K562 (cell line): ENCODE measurements around the gene WDR90. TPM values are rescaled to one million over a fixed set of nuclear protein-coding genes. Genes with fewer than 3 reads are reported as not detected.

Experiments used
- ATF7 ChIP-seq: fragments of 450-650 bp; IDR thresholded peaks from 2 replicates; pipeline ENCODE4 v1.7.1; 2014; ENCODE audit warnings: mild to moderate bottlenecking, moderate library complexity
- BCL6 ChIP-seq: fragments of 250-450 bp; sonication (Bioruptor Pico); IDR thresholded peaks from 2 replicates; pipeline ENCODE4 v1.4.0; 2020
- DACH1 ChIP-seq: fragments of 450-650 bp; IDR thresholded peaks from 2 replicates; pipeline ENCODE4 v1.6.1; 2018; ENCODE audit not compliant: partially characterized antibody
- ELF4 ChIP-seq: fragments of 450-650 bp; formaldehyde crosslinking; IDR thresholded peaks from 2 replicates; pipeline ENCODE4 v1.4.0; 2022; ENCODE audit warnings: missing genetic modification characterization
- ID3 ChIP-seq, 2 experiments: fragments of 250-450 bp in 1 of 2; fragments of 450-650 bp in 1 of 2; sonication (Bioruptor Pico) in 1 of 2; IDR thresholded peaks; 2 replicates each; pipeline versions ENCODE4 v1.6.1 to v1.8.0; 2016 to 2021; ENCODE audit warnings: mild to moderate bottlenecking in 2 of 2, moderate library complexity in 2 of 2, missing compliant biosample characterization in 1 of 2, missing genetic modification characterization in 1 of 2
- IRF2 ChIP-seq: sonication (generic); formaldehyde crosslinking; IDR thresholded peaks from 2 replicates; pipeline ENCODE4 v1.8.1; 2022; ENCODE audit warnings: mild to moderate bottlenecking, missing genetic modification reagents
- KLF13 ChIP-seq: fragments of 450-650 bp; IDR thresholded peaks from 2 replicates; pipeline ENCODE4 v1.6.1; 2016; ENCODE audit warnings: missing genetic modification characterization, low read depth, mild to moderate bottlenecking, missing compliant biosample characterization, moderate library complexity, borderline replicate concordance
- MAZ ChIP-seq, 2 experiments: fragments of 450-650 bp in 1 of 2; sonication (generic) in 1 of 2; formaldehyde crosslinking; IDR thresholded peaks in 1 of 2; conservative IDR thresholded peaks in 1 of 2; 2 replicates each; pipeline versions ENCODE4 v1.4.0 to v1.5.0; 2020; ENCODE audit warnings: mild to moderate bottlenecking in 1 of 2, missing genetic modification reagents in 1 of 2
- PHF20 ChIP-seq: fragments of 450-650 bp; IDR thresholded peaks from 2 replicates; pipeline ENCODE4 v1.6.1; 2018; ENCODE audit not compliant: partially characterized antibody
- POLR2AphosphoS5 ChIP-seq: IDR thresholded peaks from 2 replicates; pipeline ENCODE4 v1.6.1; 2011; ENCODE audit warnings: mild to moderate bottlenecking, low read depth, low read length, moderate library complexity; ENCODE audit not compliant: control insufficient read depth, insufficient read depth
- SIX5 ChIP-seq, 2 experiments: IDR thresholded peaks; 2 replicates each; pipeline ENCODE4 v1.6.1; 2011; ENCODE audit warnings: low read length in 2 of 2, borderline replicate concordance in 1 of 2, low read depth in 1 of 2, mild to moderate bottlenecking in 1 of 2, moderate library complexity in 1 of 2; ENCODE audit not compliant: insufficient read depth in 1 of 2
- SMAD2 ChIP-seq: fragments of 150-350 bp; IDR thresholded peaks from 2 replicates; pipeline ENCODE4 v1.6.1; 2014; ENCODE audit warnings: low read depth, mild to moderate bottlenecking, low read length
- SRSF3 ChIP-seq: fragments of 200-400 bp; formaldehyde crosslinking; IDR thresholded peaks from 2 replicates; pipeline ENCODE4 v1.6.1; 2016; ENCODE audit warnings: mild to moderate bottlenecking, low read length, moderate library complexity; ENCODE audit not compliant: insufficient read depth
- XRCC4 ChIP-seq: IDR thresholded peaks from one replicate; pipeline ENCODE4 v1.6.1; 2011; ENCODE audit not compliant: insufficient read depth, insufficient read length; ENCODE audit errors: extremely low read depth
- ZKSCAN1 ChIP-seq: fragments of 150-350 bp; IDR thresholded peaks from 2 replicates; pipeline ENCODE4 v1.6.1; 2016; ENCODE audit warnings: low read depth, low read length
- ZNF143 ChIP-seq: sonication (generic); formaldehyde crosslinking; IDR thresholded peaks from 2 replicates; pipeline ENCODE4 v1.9.0; 2022; ENCODE audit warnings: mild to moderate bottlenecking, missing genetic modification reagents
- ZNF324 ChIP-seq: fragments of 250-450 bp; sonication (Bioruptor Pico); IDR thresholded peaks from 2 replicates; pipeline ENCODE4 v1.4.0; 2020; ENCODE audit warnings: mild to moderate bottlenecking
- polyA plus RNA-seq, 8 experiments: library from polyadenylated mRNA; depleted of rRNA in 4 of 8; stranded (reverse) in 5 of 8; unstranded in 3 of 8; fragments of >200 nt; fragmentation: Nextera tagmentation in 2 of 8; fragmentation: Illumina TruSeq in 1 of 8; extraction: Ambion mirVana in 2 of 8; extraction: Trizol in 1 of 8; gene quantifications; 2 replicates each; pipeline versions ENCODE4 v1.2.1 to v1.2.3, GENCODE V29; 2011 to 2014; ENCODE audit warnings: inconsistent platforms in 1 of 8, missing spikeins in 1 of 8
- total RNA-seq, 7 experiments: library from RNA; depleted of rRNA in 6 of 7; stranded (reverse); fragments of >200 nt in 6 of 7; fragmentation: Illumina TruSeq in 2 of 7; extraction: Trizol in 2 of 7; gene quantifications; 2 replicates each; pipeline versions ENCODE4 v1.2.1 to v1.2.3, GENCODE V29; 2011 to 2021; ENCODE audit warnings: low replicate concordance in 1 of 7
- TF ChIP-seq, protein P1 (sequence below): fragments of 200-800 bp; sonication (Bioruptor generic); IDR thresholded peaks from 2 replicates; pipeline ENCODE4 v1.6.1; 2017; ENCODE audit warnings: missing genetic modification characterization, missing compliant biosample characterization
- TF ChIP-seq, protein P2 (sequence below): sonication (generic); formaldehyde crosslinking; IDR thresholded peaks from 2 replicates; pipeline ENCODE4 v1.8.0; 2022; ENCODE audit warnings: mild to moderate bottlenecking, missing genetic modification reagents

The WDR90 gene
- total and polyA plus RNA-seq, 9 of the 15 experiments (the other 6 are each of a cell fraction or from before 2014, with no cell fraction given) = 0.44 to 12.6 (median 3.3) TPM

DNA sequence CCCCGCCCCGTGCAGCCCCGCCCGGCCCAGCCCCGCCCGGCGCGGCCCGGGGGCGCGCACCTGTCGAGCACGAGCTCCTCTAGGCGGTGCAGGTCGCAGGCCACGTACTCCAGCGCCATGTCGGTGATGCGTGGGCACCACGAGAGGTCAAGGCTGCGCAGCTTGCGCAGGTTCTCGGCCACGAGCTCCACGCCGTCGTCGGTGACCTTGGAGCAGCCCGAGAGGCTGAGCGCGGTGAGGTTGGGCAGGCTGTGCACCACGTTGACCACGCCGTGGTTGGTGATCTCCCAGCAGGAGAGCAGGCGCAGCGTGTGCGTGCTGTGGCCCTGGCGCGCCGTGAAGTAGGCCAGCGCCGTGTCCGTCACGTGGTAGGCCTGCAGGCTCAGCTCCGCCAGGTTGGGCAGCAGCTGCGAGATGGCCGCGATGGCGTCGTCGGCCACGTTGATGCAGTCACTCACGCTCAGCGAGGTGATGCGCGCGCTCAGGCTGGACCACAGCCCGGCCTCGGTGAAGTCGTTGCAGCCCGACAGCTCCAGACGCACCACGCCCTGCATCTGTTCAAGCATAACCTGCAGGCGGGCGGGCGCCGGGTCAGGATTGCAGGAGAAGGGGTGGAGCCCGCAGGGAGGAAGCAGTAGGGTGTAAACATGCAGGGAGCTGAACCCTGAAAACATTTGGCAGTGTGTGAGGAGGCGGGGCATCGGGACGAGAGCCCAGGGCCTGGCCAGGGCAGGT lies 46.4 kb downstream of the WDR90 start (continued):
- TF ChIP-seq SRSF3 (no peak), DACH1 (no peak), SIX5 (IDR thresholded peaks at IDR 0.05; ENCODE audit: borderline replicate concordance in 1 of 2, insufficient read depth in 1 of 2, low read depth in 1 of 2, low read length in 2 of 2) (no peak), ATF7 (peak; percentile 45; the same call in 1 of the 2 replicates), MAZ (CRISPR knock-in tag; conservative IDR thresholded peaks at IDR 0.05 in 1 of 2, IDR thresholded peaks at IDR 0.05 in 1 of 2) (peak; percentile 74 to 77; a peak in 3 of 4 replicates), BCL6 (CRISPR knock-in tag) (no peak), ZNF324 (CRISPR knock-in tag) (no peak), ZKSCAN1 (0 out of 2 replicates have a peak, but pooled peaks have one; percentile 24), XRCC4 (no peak), PHF20 (no peak), ZNF143 (peak; percentile 57), ID3 (CRISPR knock-in tag; IDR thresholded peaks at IDR 0.05) (no peak), ID3 (tag; IDR thresholded peaks at IDR 0.05) (peak; percentile 80; the same call in 1 of the 2 replicates), ELF4 (CRISPR knock-in tag) (no peak), KLF13 (tag) (0 out of 2 replicates have a peak, but pooled peaks have one; percentile 7), IRF2 (CRISPR knock-in tag) (no peak), POLR2AphosphoS5 (no peak), SMAD2 (no peak)
- TF ChIP-seq, protein P1, sequence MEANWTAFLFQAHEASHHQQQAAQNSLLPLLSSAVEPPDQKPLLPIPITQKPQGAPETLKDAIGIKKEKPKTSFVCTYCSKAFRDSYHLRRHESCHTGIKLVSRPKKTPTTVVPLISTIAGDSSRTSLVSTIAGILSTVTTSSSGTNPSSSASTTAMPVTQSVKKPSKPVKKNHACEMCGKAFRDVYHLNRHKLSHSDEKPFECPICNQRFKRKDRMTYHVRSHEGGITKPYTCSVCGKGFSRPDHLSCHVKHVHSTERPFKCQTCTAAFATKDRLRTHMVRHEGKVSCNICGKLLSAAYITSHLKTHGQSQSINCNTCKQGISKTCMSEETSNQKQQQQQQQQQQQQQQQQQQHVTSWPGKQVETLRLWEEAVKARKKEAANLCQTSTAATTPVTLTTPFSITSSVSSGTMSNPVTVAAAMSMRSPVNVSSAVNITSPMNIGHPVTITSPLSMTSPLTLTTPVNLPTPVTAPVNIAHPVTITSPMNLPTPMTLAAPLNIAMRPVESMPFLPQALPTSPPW (CRISPR knock-in tag) = peak; percentile 92
- TF ChIP-seq, protein P2, sequence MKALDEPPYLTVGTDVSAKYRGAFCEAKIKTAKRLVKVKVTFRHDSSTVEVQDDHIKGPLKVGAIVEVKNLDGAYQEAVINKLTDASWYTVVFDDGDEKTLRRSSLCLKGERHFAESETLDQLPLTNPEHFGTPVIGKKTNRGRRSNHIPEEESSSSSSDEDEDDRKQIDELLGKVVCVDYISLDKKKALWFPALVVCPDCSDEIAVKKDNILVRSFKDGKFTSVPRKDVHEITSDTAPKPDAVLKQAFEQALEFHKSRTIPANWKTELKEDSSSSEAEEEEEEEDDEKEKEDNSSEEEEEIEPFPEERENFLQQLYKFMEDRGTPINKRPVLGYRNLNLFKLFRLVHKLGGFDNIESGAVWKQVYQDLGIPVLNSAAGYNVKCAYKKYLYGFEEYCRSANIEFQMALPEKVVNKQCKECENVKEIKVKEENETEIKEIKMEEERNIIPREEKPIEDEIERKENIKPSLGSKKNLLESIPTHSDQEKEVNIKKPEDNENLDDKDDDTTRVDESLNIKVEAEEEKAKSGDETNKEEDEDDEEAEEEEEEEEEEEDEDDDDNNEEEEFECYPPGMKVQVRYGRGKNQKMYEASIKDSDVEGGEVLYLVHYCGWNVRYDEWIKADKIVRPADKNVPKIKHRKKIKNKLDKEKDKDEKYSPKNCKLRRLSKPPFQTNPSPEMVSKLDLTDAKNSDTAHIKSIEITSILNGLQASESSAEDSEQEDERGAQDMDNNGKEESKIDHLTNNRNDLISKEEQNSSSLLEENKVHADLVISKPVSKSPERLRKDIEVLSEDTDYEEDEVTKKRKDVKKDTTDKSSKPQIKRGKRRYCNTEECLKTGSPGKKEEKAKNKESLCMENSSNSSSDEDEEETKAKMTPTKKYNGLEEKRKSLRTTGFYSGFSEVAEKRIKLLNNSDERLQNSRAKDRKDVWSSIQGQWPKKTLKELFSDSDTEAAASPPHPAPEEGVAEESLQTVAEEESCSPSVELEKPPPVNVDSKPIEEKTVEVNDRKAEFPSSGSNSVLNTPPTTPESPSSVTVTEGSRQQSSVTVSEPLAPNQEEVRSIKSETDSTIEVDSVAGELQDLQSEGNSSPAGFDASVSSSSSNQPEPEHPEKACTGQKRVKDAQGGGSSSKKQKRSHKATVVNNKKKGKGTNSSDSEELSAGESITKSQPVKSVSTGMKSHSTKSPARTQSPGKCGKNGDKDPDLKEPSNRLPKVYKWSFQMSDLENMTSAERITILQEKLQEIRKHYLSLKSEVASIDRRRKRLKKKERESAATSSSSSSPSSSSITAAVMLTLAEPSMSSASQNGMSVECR (CRISPR knock-in tag) = peak; percentile 86; the same call in 1 of the 2 replicates
